OCI-M1 (cell line): Measurements from ENCODE around the gene TAS2R30.

Experiments used
- DNase-seq: peaks from one replicate; lab custom pipeline; 2025; lab: John Stamatoyannopoulos, UW

Gene TAS2R30, protein sequence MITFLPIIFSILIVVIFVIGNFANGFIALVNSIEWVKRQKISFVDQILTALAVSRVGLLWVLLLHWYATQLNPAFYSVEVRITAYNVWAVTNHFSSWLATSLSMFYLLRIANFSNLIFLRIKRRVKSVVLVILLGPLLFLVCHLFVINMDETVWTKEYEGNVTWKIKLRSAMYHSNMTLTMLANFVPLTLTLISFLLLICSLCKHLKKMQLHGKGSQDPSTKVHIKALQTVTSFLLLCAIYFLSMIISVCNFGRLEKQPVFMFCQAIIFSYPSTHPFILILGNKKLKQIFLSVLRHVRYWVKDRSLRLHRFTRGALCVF

GRCh38 chr12:11134305-11134704 lies at the start of gene TAS2R30:
TSS of gene TAS2R30 (minus strand) at chr12:11134644. CDS start at chr12:11134244, 400 bp downstream.
- no peak for DNase-seq

DNA sequence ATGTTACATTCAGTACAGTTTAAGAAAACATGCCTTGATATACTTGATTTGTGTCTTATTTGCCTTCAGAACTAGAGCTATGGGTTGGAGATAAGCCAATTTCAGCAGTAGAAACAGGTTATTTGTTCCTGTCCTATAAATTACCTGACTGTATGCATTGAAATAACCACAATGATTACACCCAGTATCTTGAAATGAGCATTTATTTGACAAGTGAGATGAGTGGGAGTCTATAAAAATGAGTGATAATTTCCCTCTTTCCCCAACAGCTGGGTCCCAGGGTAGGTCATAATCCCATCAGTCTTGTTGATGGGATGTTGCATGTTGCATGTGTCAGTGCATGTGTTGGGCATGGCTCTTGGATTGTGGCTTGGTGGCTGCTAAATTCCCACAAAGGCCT lies 48.6 kb upstream of the TAS2R30 start:
- no peak for DNase-seq

GRCh38 chr12:11182529-11182928 lies 48.1 kb upstream of the TAS2R30 start:
- DNase-seq = no peak

DNA sequence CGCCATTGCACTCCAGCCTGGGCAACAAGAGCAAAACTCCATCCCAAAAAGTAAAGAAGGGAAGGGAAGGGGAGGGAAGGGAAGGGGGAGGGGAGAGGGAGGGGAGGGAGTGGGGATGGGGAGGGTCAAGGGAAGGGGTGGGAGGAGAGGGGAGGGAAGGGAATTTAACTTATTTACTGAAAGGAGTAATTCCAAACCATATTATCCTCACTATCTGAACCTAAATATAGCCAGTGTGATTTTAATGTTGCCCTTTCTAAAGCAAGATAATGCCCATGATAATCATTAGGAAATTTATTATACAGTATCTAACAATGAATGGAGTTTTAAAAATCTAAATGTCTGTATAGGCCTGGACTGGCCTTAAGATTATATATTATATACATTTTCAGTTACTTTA lies 43.8 kb upstream of the TAS2R30 start:
- DNase-seq = no peak

DNA sequence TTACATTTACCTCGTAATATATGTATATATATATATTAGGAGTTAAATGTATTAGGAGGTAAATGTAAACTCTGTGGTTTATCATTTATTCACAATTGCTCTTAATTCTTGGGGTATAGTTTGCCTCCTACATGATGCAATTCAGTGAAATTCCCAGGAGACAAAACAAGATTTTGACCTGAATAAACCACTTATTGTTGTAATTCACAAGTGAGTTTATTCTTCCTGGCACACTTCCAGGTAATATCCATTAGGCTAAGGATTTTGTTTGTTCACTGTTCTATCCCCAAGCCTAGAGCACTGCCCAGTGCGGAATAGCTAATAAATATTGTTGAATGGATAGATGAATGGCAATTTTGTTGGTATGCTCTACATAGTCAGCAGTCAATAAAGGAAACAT lies 39.6 kb upstream of the TAS2R30 start:
- DNase-seq = peak; percentile 72

GRCh38 chr12:11171969-11172675 lies 37.7 kb upstream of the TAS2R30 start:
- DNase-seq = peak; percentile 55

- DNase-seq = peak; percentile 96
These were observed 36.9 kb upstream of the TAS2R30 start, which contains the start of gene SMIM10L1 for GRCh38 chr12:11171145-11171968. TSS of gene SMIM10L1 (plus strand) at chr12:11171194. CDS start at chr12:11171357, 163 bp downstream.

DNA sequence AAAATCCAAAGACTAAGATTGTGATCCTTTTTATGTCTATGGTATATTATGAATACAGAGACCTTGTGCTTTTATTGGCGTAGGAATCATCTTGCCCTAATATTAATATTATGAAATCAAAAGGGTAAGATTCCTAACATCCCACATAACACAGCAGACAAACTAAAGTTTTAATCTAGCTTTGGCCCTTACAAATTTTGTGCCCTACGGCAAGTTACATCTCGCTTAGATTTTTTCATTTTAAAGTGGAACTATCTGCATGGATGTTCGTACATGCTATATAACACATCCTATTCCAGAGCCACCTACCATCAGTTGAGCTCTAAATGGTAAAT lies 36.3 kb upstream of the TAS2R30 start:
- DNase-seq = no peak

DNA sequence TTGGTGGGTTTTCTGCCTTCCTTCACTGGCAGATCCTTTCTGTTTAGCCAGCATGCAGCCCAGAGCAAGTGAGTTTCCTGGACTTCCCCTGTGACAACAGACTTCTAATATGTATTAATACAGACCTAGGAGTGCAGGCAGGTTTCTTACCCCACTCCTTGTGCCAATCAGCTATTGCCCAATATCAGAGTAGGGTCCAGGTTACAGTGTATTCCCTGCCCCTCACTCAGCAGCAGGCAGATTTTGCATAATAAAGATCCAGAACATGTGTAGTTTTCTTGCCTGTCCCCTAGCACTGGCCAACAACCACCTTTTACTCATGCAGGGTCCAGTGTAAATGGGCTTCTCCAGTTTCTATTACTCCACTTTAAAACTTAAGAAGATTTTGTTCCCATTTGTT lies 31.9 kb upstream of the TAS2R30 start:
- no peak for DNase-seq

DNA sequence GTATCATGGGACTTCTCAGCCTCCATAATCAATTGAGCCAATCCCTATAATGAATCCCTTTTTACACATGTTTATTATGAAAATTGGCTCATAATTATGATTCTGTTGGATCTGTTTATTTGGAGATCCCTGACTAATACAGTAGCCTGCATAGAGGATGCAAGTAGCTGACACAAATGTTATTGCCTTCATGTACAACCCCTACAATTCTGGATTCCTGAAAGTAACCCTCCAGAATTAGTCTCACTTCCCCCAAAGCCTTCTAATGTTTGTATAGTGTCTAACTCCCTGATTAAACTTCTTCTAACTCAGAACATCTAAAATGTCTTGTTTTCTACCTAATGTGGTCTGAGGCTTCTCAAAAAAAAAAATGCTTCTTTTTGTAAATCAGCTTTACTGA lies 29.9 kb upstream of the TAS2R30 start:
- no peak for DNase-seq

DNA sequence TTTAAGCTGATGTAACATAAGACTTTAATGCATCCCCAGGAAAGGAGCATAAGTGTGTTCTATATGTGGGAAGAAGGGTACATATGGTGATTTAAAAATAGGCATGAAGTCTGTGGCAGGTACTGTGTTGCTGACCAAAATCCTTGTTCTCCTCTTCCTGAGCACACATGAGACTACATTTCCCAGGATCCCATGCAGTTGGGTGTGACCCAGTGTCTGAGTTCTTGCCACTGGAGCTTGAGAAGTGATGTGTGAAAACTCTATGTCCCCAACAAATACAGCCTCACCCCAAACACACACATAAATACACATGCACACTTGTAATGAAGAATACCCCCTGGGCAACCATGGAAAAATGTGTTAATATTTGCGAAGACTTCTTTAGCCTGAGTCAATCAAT lies 28.1 kb upstream of the TAS2R30 start:
- no peak for DNase-seq

DNA sequence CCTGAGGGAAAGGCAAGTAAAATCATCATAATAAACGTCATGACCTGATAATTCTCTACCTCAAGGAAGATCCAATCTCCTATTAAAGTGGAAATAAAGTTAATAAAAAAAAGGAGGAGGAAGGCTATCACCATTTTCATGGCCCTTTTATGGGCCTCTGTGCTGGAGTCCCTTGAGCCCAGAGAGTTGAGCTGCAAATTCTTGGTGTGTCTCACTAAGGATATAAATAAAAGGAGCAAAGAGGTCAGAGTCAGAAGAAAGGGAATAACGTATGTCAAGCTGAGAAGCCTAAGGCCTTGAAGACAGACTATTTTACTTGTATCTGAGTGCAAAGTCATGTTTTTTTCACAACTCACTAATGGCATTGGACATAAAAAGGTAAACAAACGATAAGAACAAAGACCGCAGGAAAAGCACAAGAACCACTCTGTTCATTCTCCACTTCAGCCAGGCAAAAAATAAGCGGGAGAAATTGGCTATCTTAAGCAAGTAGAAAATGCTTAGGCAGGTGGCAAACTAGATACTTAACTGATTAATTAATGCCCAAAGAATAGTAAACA lies 24.5 kb upstream of the TAS2R30 start:
- no peak for DNase-seq

- no peak for DNase-seq
These were observed 20.0 kb upstream of the TAS2R30 start for GRCh38 chr12:11154400-11154925.

GRCh38 chr12:11152725-11153124 lies 18.3 kb upstream of the TAS2R30 start:
- DNase-seq = no peak

- no peak for DNase-seq
These were observed 16.4 kb upstream of the TAS2R30 start for GRCh38 chr12:11150832-11151231.

DNA sequence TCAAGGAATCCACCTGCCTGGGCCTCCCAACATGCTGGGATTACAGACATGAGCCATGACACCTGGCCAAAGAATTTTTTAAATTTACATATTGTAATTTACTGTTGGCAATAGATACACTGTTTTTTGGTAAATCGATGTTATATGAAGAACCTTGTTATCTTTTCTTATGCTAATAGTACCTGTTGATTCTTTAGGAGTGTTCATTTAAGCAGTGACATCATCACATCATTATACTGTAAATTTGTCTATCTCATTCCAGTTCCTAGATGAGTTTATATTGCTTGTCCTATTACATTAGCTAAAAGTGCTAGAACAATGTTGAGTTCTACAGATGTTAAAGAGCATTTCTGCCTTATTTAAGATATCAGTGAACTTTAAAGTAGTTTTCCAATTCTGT lies 13.0 kb upstream of the TAS2R30 start:
- DNase-seq = no peak

DNA sequence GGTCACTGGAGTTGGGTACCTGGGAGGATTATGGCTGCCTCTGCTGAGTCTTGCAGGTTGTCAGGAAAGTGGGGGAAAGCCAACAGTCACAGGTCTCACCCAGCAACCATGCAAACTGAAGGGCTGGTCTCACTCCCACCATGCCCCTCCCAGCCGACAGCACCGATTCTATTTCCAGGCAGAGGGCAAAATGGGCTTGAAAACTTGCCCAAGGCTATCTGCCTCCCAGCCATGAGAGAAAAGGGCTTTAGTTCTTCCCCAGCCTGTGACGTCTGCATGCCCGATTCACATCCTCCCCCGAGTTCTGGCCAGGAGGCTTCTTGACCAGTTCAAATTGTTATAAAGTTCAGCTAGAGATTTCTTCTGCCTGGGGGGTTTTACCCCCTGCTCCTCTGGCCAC lies 9.9 kb upstream of the TAS2R30 start:
- no peak for DNase-seq

DNA sequence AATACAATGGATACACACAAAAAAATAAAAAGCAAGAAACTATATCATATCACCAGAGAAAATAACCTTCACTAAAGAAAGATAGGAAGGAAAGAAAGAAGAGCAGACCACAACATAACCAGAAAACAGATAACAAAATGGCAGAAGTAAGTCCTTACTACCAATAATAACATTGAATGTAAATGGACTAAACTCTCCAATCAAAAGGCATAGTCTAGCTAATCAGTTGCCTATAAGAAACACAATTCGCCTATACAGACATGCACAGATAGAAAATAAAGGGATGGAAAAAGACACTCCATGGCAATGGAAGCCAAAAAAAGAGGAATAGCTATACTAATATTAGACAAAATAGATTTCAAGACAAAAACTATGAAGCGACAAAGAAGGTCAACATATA lies 8.9 kb upstream of the TAS2R30 start:
- DNase-seq = no peak

- DNase-seq = no peak
These were observed 1.6 kb upstream of the TAS2R30 start for GRCh38 chr12:11136075-11136474.

- no peak for DNase-seq
These were observed 628 bp downstream of the TAS2R30 start for GRCh38 chr12:11133816-11134215.

- no peak for DNase-seq
These were observed 1.3 kb downstream of the TAS2R30 start for GRCh38 chr12:11133162-11133561.

DNA sequence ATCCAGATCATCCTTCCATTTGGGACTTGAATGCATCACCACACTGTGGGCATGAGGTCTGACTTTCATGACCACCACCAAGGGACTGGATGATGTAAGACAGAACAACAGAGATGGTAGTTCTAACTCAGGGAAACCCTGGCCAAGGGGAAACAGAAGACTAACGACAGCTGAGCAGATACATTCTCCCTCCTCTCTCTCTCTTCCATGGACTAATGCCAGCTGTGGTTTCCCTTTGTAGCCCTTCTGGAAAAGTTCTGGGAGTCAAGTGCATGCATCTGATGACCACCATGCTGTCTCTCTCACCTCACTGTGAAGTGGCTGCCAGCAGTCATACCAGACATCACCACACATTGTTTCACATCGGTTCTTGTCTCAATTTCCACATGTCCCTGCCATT lies 3.4 kb downstream of the TAS2R30 start:
- no peak for DNase-seq
